HEK293T (cell line): ENCODE data around the gene RASSF5.

Experiments used
- BHLHE40 ChIP-seq: fragments of 450-650 bp; IDR thresholded peaks from 2 replicates; pipeline ENCODE4 v1.6.1; 2016; ENCODE audit warnings: mild to moderate bottlenecking, moderate library complexity, borderline replicate concordance
- CTBP1 ChIP-seq: fragments of 450-650 bp; IDR thresholded peaks from 2 replicates; pipeline ENCODE4 v1.6.1; 2016; ENCODE audit warnings: borderline replicate concordance
- FOXA1 ChIP-seq: fragments of 450-650 bp; IDR thresholded peaks from 2 replicates; pipeline ENCODE4 v1.6.1; 2016; ENCODE audit warnings: mild to moderate bottlenecking
- FOXM1 ChIP-seq: fragments of 450-650 bp; IDR thresholded peaks from 2 replicates; pipeline ENCODE4 v1.6.1; 2017; ENCODE audit warnings: mild to moderate bottlenecking, borderline replicate concordance
- HDGF ChIP-seq: fragments of 450-650 bp; IDR thresholded peaks from 2 replicates; pipeline ENCODE4 v1.6.1; 2017; ENCODE audit warnings: antibody characterized with exemption, borderline replicate concordance
- L3MBTL2 ChIP-seq: fragments of 450-650 bp; conservative IDR thresholded peaks from 2 replicates; pipeline ENCODE4 v1.6.1; 2016; ENCODE audit warnings: mild to moderate bottlenecking
- LEF1 ChIP-seq: fragments of 450-650 bp; IDR thresholded peaks from 2 replicates; pipeline ENCODE4 v1.6.1; 2017; ENCODE audit warnings: mild to moderate bottlenecking, borderline replicate concordance
- NFRKB ChIP-seq: fragments of 450-650 bp; IDR thresholded peaks from 2 replicates; pipeline ENCODE4 v1.6.1; 2016; ENCODE audit warnings: mild to moderate bottlenecking, moderate library complexity
- SP1 ChIP-seq: fragments of 450-650 bp; IDR thresholded peaks from 2 replicates; pipeline ENCODE4 v1.6.1; 2017
- TARDBP ChIP-seq: fragments of 450-650 bp; IDR thresholded peaks from 2 replicates; pipeline ENCODE4 v1.6.1; 2016
- ZNF384 ChIP-seq: fragments of 450-650 bp; IDR thresholded peaks from 2 replicates; pipeline ENCODE4 v1.6.1; 2016
- TF ChIP-seq, protein P1 (sequence below): fragments of 450-650 bp; IDR thresholded peaks from 2 replicates; pipeline ENCODE4 v1.6.1; 2016

DNA sequence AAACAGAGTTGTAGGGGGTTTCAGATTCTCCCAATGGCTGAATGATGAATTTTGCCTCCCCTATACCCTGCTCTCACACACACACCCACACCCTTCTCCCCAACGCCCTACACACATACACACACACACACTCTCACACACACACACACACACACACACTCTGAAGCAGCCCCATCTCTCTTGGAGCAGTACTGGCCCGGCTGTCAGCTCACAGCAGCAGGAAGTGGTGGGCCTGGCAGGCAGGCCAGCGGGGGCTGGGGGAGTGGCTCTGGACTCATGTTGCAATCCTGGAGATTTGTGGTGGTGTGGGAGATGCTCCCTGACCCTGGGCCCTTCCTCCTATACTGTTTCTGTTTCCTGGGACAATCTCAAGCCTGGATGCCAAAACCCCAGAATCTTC, 34.9 kb upstream of the RASSF5 start:
- TF ChIP-seq NFRKB = no peak
- TF ChIP-seq BHLHE40 = no peak
- TF ChIP-seq FOXM1 = no peak
- TF ChIP-seq SP1 = no peak
- TF ChIP-seq TARDBP = no peak
- no peak for TF ChIP-seq CTBP1
- no peak for TF ChIP-seq HDGF
- no peak for TF ChIP-seq ZNF384
- TF ChIP-seq FOXA1 = no peak
- no peak for TF ChIP-seq L3MBTL2
- TF ChIP-seq, protein P1, sequence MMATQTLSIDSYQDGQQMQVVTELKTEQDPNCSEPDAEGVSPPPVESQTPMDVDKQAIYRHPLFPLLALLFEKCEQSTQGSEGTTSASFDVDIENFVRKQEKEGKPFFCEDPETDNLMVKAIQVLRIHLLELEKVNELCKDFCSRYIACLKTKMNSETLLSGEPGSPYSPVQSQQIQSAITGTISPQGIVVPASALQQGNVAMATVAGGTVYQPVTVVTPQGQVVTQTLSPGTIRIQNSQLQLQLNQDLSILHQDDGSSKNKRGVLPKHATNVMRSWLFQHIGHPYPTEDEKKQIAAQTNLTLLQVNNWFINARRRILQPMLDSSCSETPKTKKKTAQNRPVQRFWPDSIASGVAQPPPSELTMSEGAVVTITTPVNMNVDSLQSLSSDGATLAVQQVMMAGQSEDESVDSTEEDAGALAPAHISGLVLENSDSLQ = no peak
- TF ChIP-seq LEF1 = no peak
